Stomach (tissue), 4 donors: ENCODE results near the gene SPNS2.

ENCODE experiments used
- CTCF ChIP-seq, 7 experiments: fragments of 450-650 bp in 4 of 7; fragments of 200-600 bp in 3 of 7; sonication (generic) in 3 of 7; IDR thresholded peaks; one replicate each; pipeline ENCODE4 v1.5.1; 2016 to 2019; ENCODE audit warnings: antibody characterized with exemption in 7 of 7, control low read depth in 2 of 7, mild to moderate bottlenecking in 1 of 7
- EP300 ChIP-seq: sonication (generic); formaldehyde crosslinking; IDR thresholded peaks from one replicate; pipeline ENCODE4 v1.6.1; 2017; ENCODE audit warnings: antibody characterized with exemption
- POLR2A ChIP-seq, 4 donors: fragments of 450-650 bp; IDR thresholded peaks; one replicate each; pipeline ENCODE4 v1.6.1; 2016; ENCODE audit warnings: antibody characterized with exemption in 4 of 4, control low read depth in 2 of 4, mild to moderate bottlenecking in 1 of 4, moderate library complexity in 1 of 4
- POLR2AphosphoS5 ChIP-seq, 3 donors: sonication (generic); formaldehyde crosslinking; IDR thresholded peaks; one replicate each; pipeline ENCODE4 v1.6.1; 2016; ENCODE audit warnings: antibody characterized with exemption in 3 of 3

- TF ChIP-seq CTCF (IDR thresholded peaks at IDR 0.05): no peak
- no peak for TF ChIP-seq POLR2A (IDR thresholded peaks at IDR 0.05)
- TF ChIP-seq EP300: no peak
- no peak for TF ChIP-seq POLR2AphosphoS5 (IDR thresholded peaks at IDR 0.05)
Observed at GRCh38 chr17:4453812-4454591, 44.7 kb upstream of the SPNS2 start.
